ENCODE results near the gene RREB1.

Gene RREB1

DNA sequence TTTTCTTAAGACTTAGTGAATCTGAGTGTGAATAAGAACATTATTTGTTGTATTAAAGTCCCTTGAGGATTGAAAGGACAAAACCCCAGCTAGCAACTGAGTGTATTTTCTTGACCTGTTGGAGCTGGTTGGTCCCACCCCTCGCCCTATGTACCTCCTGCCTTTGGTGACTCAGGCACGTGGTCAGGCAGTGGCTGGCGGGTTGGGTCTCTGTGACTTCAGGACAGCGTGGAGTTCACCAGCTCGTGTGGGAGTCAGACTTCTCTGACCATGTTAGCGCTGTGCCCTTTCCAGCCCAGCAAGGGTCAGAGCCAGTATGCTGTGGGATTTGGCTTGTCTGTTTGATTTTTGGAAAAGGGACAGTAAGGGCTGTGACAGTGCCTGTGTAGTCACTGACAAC is 111.5 kb downstream of the RREB1 start:
- Histone ChIP-seq H3K9ac (ENCODE audit: low read length) (no peak overlapping the region), H3K4me3 (ENCODE audit: low read length) (no peak overlapping the region), H3K27me3 (replicated peaks; ENCODE audit: control insufficient read depth, insufficient read depth, low read length) (no peaks in the 10 kb centered on the region), H3K9me3 (ENCODE audit: control insufficient read depth, low read length) (no peaks in the 10 kb centered on the region), H3K4me1 (ENCODE audit: control insufficient read depth, insufficient read depth, low read length) (peaks cover 43% of the 10 kb centered on the region), H3K36me3 (ENCODE audit: control insufficient read depth, insufficient read depth, low read length, severe bottlenecking) (peaks cover 56% of the 10 kb centered on the region)
- peak; percentile 11 for DNase-seq (ENCODE audit: low read depth)

DNA sequence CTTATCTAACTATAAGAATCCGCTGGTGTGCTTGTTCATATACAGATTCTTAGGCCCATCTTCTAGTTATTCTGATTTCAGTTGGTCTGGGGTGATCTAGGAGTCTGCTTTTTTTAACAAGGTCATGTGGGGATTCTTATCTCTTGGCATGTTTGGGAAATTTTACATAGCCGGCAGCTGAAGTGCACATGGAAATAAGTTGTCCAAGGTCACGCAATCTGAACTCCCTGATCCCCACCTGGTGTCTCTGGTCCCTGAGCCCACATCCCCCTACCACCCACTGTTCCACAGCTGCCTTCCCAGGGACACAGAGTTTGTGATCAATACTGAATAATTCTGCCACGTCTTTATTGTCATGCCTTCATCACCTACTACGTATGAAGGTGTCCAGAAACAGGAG is 114.4 kb downstream of the RREB1 start:
- Histone ChIP-seq H3K36me3 (ENCODE audit: control insufficient read depth, insufficient read depth, low read length, severe bottlenecking) (peaks cover 54% of the 10 kb centered on the region), H3K9me3 (ENCODE audit: control insufficient read depth, low read length) (no peaks in the 10 kb centered on the region), H3K27me3 (replicated peaks; ENCODE audit: control insufficient read depth, insufficient read depth, low read length) (no peaks in the 10 kb centered on the region), H3K4me3 (ENCODE audit: low read length) (no peak overlapping the region), H3K9ac (ENCODE audit: low read length) (no peak overlapping the region), H3K4me1 (ENCODE audit: control insufficient read depth, insufficient read depth, low read length) (peaks cover 34% of the 10 kb centered on the region)
- DNase-seq (ENCODE audit: low read depth), result no peak

DNA sequence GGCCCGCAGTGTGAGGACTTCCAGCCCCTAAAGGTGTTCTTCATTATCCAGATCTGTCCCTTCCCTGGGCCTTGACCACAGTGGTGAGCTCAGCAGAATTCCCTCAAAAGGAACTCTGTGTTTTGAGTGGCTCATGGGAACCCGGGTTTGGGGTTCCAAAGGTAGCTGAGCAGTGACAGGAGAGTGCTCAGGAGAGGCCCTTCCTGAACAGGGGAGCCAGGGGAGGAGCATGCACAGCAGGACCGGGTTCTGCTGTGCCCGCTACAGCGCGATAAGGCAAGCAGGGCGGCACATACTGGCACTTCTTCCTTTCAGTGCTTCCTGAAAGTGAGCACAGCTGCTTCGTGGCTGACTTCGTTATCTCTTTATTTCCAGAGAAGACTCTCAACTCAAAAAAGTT is 117.0 kb downstream of the RREB1 start:
- Histone ChIP-seq H3K9ac (ENCODE audit: low read length) (no peak overlapping the region), H3K36me3 (ENCODE audit: control insufficient read depth, insufficient read depth, low read length, severe bottlenecking) (peaks cover 70% of the 10 kb centered on the region), H3K9me3 (ENCODE audit: control insufficient read depth, low read length) (no peaks in the 10 kb centered on the region), H3K4me3 (ENCODE audit: low read length) (no peak overlapping the region), H3K27me3 (replicated peaks; ENCODE audit: control insufficient read depth, insufficient read depth, low read length) (no peaks in the 10 kb centered on the region), H3K4me1 (ENCODE audit: control insufficient read depth, insufficient read depth, low read length) (peaks cover 12% of the 10 kb centered on the region)
- DNase-seq (ENCODE audit: low read depth), result no peak

DNA sequence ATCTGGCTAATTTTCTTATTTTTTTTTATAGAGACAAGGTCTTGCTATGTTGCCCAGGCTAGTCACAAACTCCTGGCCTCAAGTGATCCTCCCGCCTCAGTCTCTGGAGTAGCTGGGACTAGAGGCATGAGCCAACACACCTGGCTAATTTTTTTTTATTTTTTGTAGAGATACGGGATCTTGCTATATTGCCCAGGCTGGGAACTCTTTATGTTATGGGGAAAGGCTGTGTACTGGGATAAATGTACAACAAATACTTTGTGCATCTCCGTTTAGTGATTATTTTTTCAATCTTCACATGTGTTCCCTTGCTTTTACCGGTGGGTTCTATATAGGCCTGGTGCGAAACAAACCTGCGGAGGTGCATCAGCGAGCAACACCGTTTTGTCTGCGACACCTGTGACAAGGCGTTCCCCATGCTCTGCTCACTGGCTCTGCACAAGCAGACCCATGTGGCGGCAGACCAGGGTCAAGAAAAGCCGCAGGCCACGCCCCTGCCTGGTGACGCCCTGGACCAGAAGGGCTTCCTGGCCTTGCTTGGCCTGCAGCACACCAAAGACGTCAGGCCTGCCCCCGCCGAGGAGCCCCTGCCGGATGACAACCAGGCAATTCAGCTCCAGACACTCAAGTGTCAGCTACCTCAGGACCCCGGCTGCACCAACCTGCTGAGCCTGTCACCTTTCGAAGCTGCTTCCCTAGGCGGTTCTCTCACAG is 121.1 kb downstream of the RREB1 start:
- Histone ChIP-seq H3K4me1 (ENCODE audit: control insufficient read depth, insufficient read depth, low read length) (no peaks in the 10 kb centered on the region), H3K27me3 (replicated peaks; ENCODE audit: control insufficient read depth, insufficient read depth, low read length) (no peaks in the 10 kb centered on the region), H3K9me3 (ENCODE audit: control insufficient read depth, low read length) (no peaks in the 10 kb centered on the region), H3K9ac (ENCODE audit: low read length) (no peak overlapping the region), H3K36me3 (ENCODE audit: control insufficient read depth, insufficient read depth, low read length, severe bottlenecking) (peaks cover 85% of the 10 kb centered on the region), H3K4me3 (ENCODE audit: low read length) (no peak overlapping the region)
- DNase-seq (ENCODE audit: low read depth), result no peak

DNA sequence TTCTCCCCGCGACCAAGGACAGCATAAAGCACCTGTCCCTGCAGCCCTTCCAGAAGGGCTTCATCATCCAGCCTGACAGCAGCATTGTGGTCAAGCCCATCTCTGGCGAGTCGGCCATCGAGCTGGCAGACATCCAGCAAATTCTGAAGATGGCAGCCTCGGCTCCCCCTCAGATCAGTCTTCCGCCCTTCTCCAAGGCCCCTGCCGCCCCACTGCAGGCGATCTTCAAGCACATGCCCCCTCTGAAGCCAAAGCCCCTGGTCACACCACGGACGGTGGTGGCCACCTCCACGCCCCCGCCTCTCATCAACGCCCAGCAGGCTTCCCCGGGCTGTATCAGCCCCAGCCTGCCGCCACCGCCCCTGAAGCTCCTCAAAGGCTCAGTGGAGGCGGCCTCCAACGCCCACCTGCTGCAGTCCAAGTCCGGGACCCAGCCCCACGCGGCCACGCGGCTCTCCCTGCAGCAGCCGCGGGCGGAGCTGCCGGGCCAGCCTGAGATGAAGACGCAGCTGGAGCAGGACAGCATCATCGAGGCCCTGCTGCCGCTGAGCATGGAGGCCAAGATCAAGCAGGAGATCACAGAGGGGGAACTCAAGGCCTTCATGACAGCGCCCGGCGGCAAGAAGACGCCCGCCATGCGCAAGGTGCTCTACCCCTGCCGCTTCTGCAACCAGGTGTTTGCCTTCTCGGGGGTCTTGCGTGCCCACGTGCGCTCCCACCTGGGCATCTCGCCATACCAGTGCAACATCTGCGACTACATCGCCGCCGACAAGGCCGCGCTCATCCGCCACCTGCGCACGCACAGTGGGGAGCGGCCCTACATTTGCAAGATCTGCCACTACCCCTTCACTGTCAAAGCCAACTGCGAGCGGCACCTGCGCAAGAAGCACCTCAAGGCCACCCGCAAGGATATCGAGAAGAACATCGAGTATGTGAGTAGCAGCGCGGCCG is 121.9 kb downstream of the RREB1 start:
- no peaks in the 10 kb centered on the region for H3K4me1 ChIP-seq (ENCODE audit: control insufficient read depth, insufficient read depth, low read length)
- no peak for DNase-seq (ENCODE audit: low read depth)
- H3K36me3 ChIP-seq (ENCODE audit: control insufficient read depth, insufficient read depth, low read length, severe bottlenecking), result peaks cover 89% of the 10 kb centered on the region
- no peaks in the 10 kb centered on the region for H3K27me3 ChIP-seq (replicated peaks; ENCODE audit: control insufficient read depth, insufficient read depth, low read length)
- no peaks in the 10 kb centered on the region for H3K9me3 ChIP-seq (ENCODE audit: control insufficient read depth, low read length)
- no peak overlapping the region for H3K4me3 ChIP-seq (ENCODE audit: low read length)
- H3K9ac ChIP-seq (ENCODE audit: low read length), result no peak overlapping the region

DNA sequence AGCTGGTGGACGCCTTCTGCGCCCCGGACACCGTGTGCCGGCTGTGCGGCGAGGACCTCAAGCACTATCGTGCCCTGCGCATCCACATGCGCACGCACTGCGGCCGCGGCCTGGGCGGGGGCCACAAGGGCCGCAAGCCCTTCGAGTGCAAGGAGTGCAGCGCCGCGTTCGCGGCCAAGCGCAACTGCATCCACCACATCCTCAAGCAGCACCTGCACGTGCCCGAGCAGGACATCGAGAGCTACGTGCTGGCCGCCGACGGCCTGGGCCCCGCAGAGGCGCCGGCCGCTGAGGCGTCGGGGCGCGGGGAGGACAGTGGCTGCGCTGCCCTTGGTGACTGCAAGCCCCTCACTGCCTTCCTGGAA is 122.5 kb downstream of the RREB1 start:
- Histone ChIP-seq H3K9me3 (ENCODE audit: control insufficient read depth, low read length) (no peaks in the 10 kb centered on the region), H3K4me3 (ENCODE audit: low read length) (no peak overlapping the region), H3K9ac (ENCODE audit: low read length) (no peak overlapping the region), H3K36me3 (ENCODE audit: control insufficient read depth, insufficient read depth, low read length, severe bottlenecking) (peaks cover 89% of the 10 kb centered on the region), H3K4me1 (ENCODE audit: control insufficient read depth, insufficient read depth, low read length) (no peaks in the 10 kb centered on the region), H3K27me3 (replicated peaks; ENCODE audit: control insufficient read depth, insufficient read depth, low read length) (no peaks in the 10 kb centered on the region)
- no peak for DNase-seq (ENCODE audit: low read depth)

DNA sequence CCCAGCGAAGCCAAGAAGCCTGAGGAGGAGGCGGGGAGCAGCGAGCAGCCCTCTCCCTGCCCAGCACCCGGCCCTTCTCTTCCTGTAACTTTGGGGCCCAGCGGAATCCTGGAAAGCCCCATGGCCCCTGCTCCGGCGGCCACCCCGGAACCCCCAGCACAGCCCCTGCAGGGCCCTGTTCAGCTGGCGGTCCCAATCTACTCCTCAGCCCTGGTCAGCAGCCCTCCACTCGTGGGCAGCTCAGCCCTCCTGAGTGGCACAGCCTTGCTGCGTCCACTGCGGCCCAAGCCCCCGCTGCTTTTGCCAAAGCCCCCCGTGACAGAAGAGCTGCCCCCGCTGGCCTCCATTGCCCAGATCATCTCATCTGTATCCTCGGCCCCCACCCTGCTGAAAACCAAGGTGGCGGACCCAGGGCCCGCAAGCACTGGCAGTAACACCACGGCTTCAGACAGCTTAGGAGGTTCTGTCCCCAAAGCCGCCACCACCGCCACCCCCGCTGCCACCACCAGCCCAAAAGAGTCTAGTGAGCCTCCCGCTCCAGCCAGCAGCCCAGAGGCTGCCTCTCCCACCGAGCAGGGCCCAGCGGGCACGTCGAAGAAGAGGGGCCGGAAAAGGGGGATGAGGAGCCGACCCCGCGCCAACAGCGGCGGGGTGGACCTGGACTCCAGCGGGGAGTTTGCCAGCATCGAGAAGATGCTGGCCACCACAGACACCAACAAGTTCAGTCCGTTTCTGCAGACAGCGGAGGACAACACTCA is 123.4 kb downstream of the RREB1 start:
- Histone ChIP-seq H3K4me3 (ENCODE audit: low read length) (no peak overlapping the region), H3K36me3 (ENCODE audit: control insufficient read depth, insufficient read depth, low read length, severe bottlenecking) (peaks cover 89% of the 10 kb centered on the region), H3K9me3 (ENCODE audit: control insufficient read depth, low read length) (no peaks in the 10 kb centered on the region), H3K9ac (ENCODE audit: low read length) (no peak overlapping the region), H3K4me1 (ENCODE audit: control insufficient read depth, insufficient read depth, low read length) (peaks cover 7% of the 10 kb centered on the region), H3K27me3 (replicated peaks; ENCODE audit: control insufficient read depth, insufficient read depth, low read length) (no peaks in the 10 kb centered on the region)
- DNase-seq (ENCODE audit: low read depth), result no peak

DNA sequence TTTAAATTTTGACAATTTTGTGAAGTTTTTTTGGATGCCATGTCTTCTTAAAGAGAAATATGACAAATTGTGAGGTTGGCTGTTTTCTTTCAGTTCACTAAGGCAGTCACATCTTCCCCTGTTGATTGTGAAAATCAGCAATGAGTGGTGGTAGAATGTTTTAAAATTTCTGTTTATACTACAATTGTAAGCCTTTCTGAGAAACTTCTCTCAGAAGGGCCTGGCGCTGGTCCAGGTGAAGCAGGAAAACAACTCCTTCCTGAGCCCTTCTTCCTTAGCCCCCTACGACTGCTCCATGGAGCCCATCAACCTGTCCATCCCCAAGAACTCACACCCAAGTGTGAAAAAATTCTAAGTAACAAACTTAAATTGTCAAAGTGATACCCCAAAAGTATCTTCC is 124.6 kb downstream of the RREB1 start:
- H3K4me1 ChIP-seq (ENCODE audit: control insufficient read depth, insufficient read depth, low read length), result peaks cover 13% of the 10 kb centered on the region
- no peak overlapping the region for H3K4me3 ChIP-seq (ENCODE audit: low read length)
- no peak for DNase-seq (ENCODE audit: low read depth)
- H3K9me3 ChIP-seq (ENCODE audit: control insufficient read depth, low read length), result no peaks in the 10 kb centered on the region
- no peaks in the 10 kb centered on the region for H3K27me3 ChIP-seq (replicated peaks; ENCODE audit: control insufficient read depth, insufficient read depth, low read length)
- no peak overlapping the region for H3K9ac ChIP-seq (ENCODE audit: low read length)
- H3K36me3 ChIP-seq (ENCODE audit: control insufficient read depth, insufficient read depth, low read length, severe bottlenecking), result peaks cover 81% of the 10 kb centered on the region

DNA sequence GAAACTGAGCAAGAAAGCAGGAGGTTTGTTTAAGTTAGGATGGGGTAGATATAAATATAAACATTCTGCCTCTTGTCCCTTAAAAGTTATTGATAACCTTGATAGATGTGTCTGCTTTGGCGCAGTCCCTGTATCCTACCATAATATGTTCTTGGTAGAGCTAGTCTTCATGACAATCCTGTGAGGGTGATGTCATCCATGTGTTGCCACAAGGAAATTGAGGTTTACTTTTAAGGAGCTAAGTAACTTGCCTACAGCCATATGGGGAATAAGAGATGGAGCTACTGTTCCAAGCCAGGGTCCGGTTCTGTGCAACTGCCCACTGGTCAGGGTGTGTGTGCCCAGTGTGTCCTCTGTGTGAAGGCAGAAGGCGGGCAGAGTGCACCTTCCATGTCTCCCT is 126.8 kb downstream of the RREB1 start:
- DNase-seq (ENCODE audit: low read depth), result no peak
- Histone ChIP-seq H3K9ac (ENCODE audit: low read length) (no peak overlapping the region), H3K4me3 (ENCODE audit: low read length) (no peak overlapping the region), H3K36me3 (ENCODE audit: control insufficient read depth, insufficient read depth, low read length, severe bottlenecking) (peaks cover 64% of the 10 kb centered on the region), H3K4me1 (ENCODE audit: control insufficient read depth, insufficient read depth, low read length) (peaks cover 27% of the 10 kb centered on the region), H3K9me3 (ENCODE audit: control insufficient read depth, low read length) (no peaks in the 10 kb centered on the region), H3K27me3 (replicated peaks; ENCODE audit: control insufficient read depth, insufficient read depth, low read length) (no peaks in the 10 kb centered on the region)

DNA sequence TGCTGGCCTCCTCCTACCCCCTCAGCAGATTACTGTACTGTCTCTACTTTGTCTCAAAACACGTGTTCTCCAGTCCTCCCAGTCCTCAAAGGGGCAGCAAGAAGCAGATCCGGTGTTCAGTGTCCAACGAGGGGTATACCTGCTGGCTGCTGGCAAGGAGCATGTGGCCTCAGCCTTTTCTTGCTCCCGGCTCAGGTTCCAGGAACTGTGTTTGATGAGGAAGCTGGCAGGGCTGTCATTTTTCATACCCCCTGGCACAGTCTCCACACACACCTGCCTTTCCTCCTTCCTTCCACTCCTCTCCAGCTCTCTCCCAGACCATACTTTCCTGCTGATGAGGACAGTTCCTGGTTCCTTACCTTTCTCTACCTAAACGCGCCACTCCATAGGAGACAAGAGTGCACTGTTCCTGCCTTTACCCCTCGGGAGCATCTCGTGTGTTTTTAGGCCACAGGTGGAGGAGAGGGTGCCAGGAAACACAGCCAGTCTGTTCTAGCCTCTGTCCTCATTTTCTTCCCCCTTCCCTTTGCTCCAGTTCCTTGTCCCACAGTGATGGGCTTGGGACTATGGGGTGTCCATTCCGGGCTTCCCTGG is 128.0 kb downstream of the RREB1 start:
- Histone ChIP-seq H3K36me3 (ENCODE audit: control insufficient read depth, insufficient read depth, low read length, severe bottlenecking) (peaks cover 59% of the 10 kb centered on the region), H3K27me3 (replicated peaks; ENCODE audit: control insufficient read depth, insufficient read depth, low read length) (no peaks in the 10 kb centered on the region), H3K4me3 (ENCODE audit: low read length) (no peak overlapping the region), H3K9ac (ENCODE audit: low read length) (peak overlapping the region; percentile 23), H3K4me1 (ENCODE audit: control insufficient read depth, insufficient read depth, low read length) (peaks cover 27% of the 10 kb centered on the region), H3K9me3 (ENCODE audit: control insufficient read depth, low read length) (no peaks in the 10 kb centered on the region)
- no peak for DNase-seq (ENCODE audit: low read depth)

All from adipocyte (in vitro differentiated cells).